HG03558 (cell line): ENCODE results near the gene TSPAN4.

ENCODE experiments used
- ATAC-seq: cut with Tn5 transposase; IDR thresholded peaks from one replicate; pipeline ENCODE4 v1.9.1; 2021; ENCODE audit warnings: moderate number of reproducible peaks; ENCODE audit not compliant: unreplicated experiment; ENCODE audit errors: extremely low read depth

TSPAN4 gene

GRCh38 chr11:842370-843002 lies at the start of gene TSPAN4, which contains the start of gene POLR2L:
Gene TSPAN4, plus strand, starts transcription at chr11:842852. Its CDS starts 7,453 bp downstream, at chr11:850305.
Gene POLR2L, minus strand, starts transcription at chr11:842529. Its CDS starts 21 bp downstream, at chr11:842508.
- no peak for ATAC-seq

DNA sequence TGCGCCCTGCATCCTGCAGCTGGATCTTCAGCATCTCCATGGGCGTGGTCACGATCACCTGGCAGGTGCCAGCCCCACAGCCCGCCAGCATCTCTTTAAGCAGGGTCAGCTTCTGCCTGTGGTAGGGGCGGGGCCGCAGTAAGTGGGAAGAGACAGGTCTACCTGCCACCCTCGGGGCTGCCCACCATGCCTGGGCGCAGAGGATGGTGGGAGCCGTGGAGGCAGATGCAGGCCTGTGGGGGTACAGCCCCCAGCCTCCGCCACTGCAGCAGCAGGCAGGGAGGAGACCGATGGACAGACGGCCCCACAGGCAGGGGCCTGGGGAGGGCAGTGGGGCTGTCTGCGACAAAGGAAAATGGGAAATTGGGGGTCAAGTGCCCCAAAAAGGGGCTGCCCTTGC lies 49.8 kb upstream of the TSPAN4 start:
- ATAC-seq, result no peak

- ATAC-seq, result no peak
Measured at GRCh38 chr11:793556-793955, 49.1 kb upstream of the TSPAN4 start.

- no peak for ATAC-seq
Measured at GRCh38 chr11:794013-794765, 48.5 kb upstream of the TSPAN4 start.

DNA sequence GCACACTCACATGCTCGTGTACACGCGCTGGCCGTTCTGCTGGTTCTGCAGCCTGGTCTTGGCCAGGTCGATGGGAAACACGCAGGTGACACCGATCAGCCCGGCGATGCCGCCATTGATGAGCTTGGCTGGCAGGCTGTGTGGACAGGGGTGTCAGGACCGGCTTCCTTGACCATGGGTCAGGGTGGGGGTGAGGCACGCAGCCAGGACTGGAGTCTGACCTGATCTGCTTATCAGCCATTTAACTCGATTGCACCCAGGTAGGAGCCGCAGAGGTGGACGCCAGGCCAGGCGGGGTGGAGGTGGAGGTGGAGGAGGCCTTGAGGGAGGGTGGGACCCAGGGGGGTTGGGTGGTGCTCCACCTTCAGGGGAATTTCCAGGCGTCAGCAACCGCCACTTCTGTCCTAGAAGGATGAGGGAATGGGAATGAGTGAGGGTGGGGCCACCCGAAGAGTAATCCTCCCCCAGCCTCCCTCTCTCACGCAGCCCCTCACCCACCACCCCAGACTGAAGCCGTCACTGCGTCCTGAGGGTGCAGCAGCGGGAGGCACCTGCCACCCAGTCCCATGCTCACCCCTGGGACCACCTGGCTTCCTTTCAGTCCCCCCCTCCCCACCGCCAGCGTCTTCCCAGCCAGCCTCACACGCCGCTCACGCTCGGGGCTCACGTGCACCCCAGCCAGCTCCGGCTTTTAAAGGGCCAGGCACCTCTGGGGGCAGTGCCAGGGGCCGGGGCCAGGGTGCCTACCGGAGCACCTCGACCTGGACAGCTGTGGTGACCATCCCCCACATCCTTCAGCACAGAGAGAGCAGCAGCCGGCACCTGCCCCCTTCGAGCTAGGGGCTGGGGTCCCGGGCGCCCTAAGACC lies 47.7 kb upstream of the TSPAN4 start:
- ATAC-seq, result no peak

DNA sequence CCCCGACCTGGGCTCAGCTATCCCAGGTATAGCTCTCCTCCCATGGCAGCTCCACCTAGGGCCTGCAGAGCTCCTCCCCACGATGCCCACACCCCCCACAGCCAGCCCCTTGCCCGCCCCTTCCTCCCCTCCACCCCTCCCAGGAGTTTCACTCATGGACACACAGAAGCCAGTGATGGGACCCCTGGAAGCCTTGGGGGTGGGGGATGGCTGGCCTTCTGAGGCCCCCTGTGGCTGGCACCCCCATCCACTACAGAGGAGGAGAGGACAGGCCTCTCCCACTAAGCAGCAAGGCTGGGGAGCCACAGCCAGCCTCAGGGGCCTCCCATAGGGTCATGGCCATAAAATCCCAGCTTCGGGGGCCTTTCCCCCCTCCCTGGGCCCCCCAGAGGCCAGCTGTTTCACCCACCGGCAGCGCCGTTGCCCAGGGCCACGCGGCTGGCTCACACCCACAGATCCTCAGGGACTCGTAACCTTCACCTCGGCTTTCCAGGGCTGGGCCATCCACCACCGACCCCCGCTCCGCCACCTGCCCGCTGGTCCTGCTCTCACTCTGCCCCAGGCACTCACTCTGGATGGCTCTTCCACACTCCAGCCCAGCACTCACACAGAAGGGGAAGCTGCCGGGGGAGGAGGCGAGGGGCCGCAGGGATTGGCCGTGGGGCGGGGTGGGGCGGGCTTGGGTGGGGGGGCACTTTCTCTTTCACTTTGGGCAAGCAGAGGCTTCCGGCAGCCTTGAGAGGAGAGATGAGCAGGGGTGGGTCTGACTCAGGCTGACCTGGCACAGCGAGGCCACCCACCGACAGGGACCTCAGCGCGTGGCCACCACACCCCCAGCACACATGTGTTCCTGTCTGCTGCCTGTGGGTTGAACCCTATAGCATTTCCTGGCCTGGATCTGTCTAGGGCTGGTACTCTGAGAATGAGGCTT lies 46.8 kb upstream of the TSPAN4 start:
- no peak for ATAC-seq

GRCh38 chr11:796565-797295 lies 45.9 kb upstream of the TSPAN4 start:
- no peak for ATAC-seq

- ATAC-seq, result peak; percentile 6
Measured at GRCh38 chr11:797296-798092, 45.2 kb upstream of the TSPAN4 start.

DNA sequence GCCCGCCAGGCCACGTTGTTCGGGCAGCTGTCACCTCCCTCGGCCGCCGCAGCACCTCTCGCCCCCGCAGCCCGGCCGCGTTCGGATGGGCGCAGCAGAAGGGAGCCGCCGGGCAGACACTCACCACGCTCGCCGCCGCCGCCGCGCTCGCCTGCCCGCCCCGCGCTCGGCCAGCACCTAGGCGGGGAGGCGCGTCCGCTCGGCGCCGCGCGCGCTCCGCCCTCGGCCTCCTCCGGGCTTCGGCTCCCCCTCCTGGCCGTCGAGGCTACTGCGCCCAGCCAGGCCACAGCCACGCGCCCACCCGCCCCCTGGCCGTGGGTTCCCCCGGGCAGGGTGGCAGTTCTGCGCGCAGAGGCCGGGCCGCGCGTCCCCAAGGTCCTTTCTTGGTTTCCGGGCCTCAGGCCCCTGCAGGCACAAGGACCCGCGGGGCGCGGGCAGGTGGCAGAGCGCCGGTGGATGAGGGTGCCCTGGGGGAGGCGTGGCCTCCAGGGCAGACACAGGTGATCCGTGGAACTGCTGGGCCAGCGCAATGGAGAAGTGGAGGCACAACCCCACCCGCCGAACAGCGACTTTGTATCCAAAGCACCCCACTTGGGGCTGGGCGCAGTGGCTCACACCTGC lies 44.4 kb upstream of the TSPAN4 start, which contains the start of gene SLC25A22:
SLC25A22 (minus strand) TSS at position 189 of the 621 bp plus-strand sequence. CDS start 3,275 bp downstream, outside the sequence.
- peak; percentile 37 for ATAC-seq

DNA sequence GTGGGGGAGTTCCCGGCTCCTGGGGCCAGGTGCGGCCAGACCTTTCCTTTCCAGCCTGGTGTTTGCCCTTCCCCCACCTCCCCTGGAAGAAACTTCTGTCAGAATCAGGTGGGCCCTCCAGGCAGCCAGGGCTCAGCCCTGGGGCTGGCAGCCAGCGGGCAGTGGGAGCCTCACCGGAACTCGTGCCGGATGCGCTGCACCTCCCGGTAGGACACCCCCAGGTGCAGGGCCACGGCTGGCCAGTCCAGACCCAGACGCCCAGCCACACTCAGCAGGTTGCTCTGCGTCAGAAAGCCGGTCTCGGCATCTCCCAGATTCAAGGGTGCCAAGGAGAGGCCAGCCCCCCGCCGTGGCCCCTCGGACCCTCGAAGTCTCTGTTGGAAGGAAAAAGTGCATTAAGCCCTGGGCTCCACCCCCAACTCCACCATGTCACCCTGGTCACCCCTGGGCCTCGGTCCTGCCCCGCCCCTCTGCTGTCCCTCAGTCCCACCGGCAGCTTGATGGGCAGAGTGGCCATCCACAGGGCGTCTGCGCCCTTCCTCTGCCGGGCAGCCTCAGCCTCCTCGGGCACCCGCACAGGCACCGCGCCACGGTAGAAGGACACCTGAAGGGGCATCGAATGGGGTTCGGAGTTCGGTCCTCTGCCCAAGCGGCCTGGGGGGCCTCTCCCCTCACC lies 42.9 kb upstream of the TSPAN4 start:
- no peak for ATAC-seq

DNA sequence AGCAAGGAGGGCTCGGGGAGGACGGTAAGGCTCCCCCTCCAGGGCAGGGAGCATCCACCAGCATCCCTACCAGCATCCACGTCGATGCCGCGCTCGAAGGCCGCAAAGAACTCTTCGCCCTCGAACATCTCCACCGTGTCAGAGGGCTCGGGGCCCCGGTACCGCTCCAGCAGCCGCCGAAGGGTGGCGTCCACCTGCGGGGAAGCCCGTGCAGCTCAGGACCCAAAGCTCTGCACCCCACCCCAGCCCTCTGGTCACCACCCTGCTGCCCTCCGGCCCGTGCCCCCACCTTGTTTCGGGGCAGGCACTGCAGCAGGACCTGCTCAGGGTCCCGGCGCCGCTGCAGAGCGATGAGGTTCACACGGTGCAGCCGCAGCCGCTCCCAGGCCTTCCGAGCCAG lies 42.2 kb upstream of the TSPAN4 start:
- no peak for ATAC-seq

- ATAC-seq, result no peak
Measured at GRCh38 chr11:801097-801780, 41.4 kb upstream of the TSPAN4 start.

GRCh38 chr11:802018-802617 lies 40.5 kb upstream of the TSPAN4 start:
- no peak for ATAC-seq

- no peak for ATAC-seq
Measured at GRCh38 chr11:802693-803466, 39.8 kb upstream of the TSPAN4 start.

DNA sequence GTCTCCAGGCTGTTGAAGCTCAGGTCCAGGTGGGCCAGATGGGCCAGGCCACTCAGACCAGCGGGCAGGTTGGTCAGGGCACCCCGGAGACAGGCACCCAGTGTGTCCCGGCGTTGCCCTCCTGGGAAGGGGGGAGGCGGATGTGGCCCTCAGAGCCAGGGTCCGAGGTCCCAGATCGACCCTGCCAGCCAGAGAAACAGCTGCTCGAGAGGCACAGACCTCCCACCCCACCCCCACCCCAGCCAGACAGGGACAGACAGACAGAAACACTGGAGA lies 39.2 kb upstream of the TSPAN4 start:
- no peak for ATAC-seq
